ENCODE results near the gene HRK. TPM values are rescaled to one million over a fixed set of nuclear protein-coding genes. Genes with fewer than 3 reads are reported as not detected.

Gene HRK
- total and polyA plus RNA-seq, 3 experiments from 2014 or later: not detected

- ChIA-PET CTCF (no interaction called here), POLR2A (no interaction called here)
- peaks cover 0 to 3% (median 0%) of the 10 kb centered on the region in 5 donors for H3K9me3 Mint-ChIP-seq
- H3K4me1 ChIP-seq (ENCODE audit: insufficient read depth, low read length): no peaks in the 10 kb centered on the region
- no peaks in the 10 kb centered on the region for H3K4me1 Mint-ChIP-seq
- H3K4me3 Mint-ChIP-seq: no peak overlapping the region
- no peaks in the 10 kb centered on the region for H3K9me3 ChIP-seq (ENCODE audit: low read length)
- H3K27ac ChIP-seq (ENCODE audit: low read depth, low read length): no peak overlapping the region
- no peaks in the 10 kb centered on the region for H3K27me3 Mint-ChIP-seq
- no peak overlapping the region for H3K27ac Mint-ChIP-seq
- no peak overlapping the region for H3K4me3 ChIP-seq (ENCODE audit: low read length)
- no peak for DNase-seq
- H3K36me3 ChIP-seq (ENCODE audit: insufficient read depth, low read length): no peaks in the 10 kb centered on the region
- no peaks in the 10 kb centered on the region for H3K27me3 ChIP-seq (ENCODE audit: insufficient read depth, low read length, poor library complexity, severe bottlenecking)
- peaks cover 0 to 9% (median 0%) of the 10 kb centered on the region in 3 donors for H3K36me3 Mint-ChIP-seq
Measured at GRCh38 chr12:116838365-116838764, 42.9 kb downstream of the HRK start.

GRCh38 chr12:116837097-116837496 is 44.1 kb downstream of the HRK start:
- no peak overlapping the region for H3K4me3 Mint-ChIP-seq
- ChIA-PET CTCF (no interaction called here), POLR2A (no interaction called here)

GRCh38 chr12:116835484-116835883 is 45.8 kb downstream of the HRK start:
- Mint-ChIP-seq H3K9me3 (peaks cover 0 to 3% (median 0%) of the 10 kb centered on the region in 5 donors), H3K36me3 (peaks cover 0 to 9% (median 0%) of the 10 kb centered on the region in 3 donors), H3K27ac (no peak overlapping the region), H3K4me3 (no peak overlapping the region), H3K27me3 (no peaks in the 10 kb centered on the region), H3K4me1 (no peaks in the 10 kb centered on the region)
- ChIA-PET POLR2A (no interaction called here), CTCF (no interaction called here)
- no peaks in the 10 kb centered on the region for H3K36me3 ChIP-seq (ENCODE audit: insufficient read depth, low read length)
- no peak overlapping the region for H3K4me3 ChIP-seq (ENCODE audit: low read length)
- DNase-seq: no peak
- no peaks in the 10 kb centered on the region for H3K4me1 ChIP-seq (ENCODE audit: insufficient read depth, low read length)
- H3K27me3 ChIP-seq (ENCODE audit: insufficient read depth, low read length, poor library complexity, severe bottlenecking): no peaks in the 10 kb centered on the region
- no peaks in the 10 kb centered on the region for H3K9me3 ChIP-seq (ENCODE audit: low read length)
- no peak overlapping the region for H3K27ac ChIP-seq (ENCODE audit: low read depth, low read length)

More at GRCh38 chr12:116837097-116837496, 44.1 kb downstream of the HRK start:
- H3K36me3 Mint-ChIP-seq: peaks cover 0 to 9% (median 0%) of the 10 kb centered on the region in 3 donors
- Histone ChIP-seq H3K27me3 (ENCODE audit: insufficient read depth, low read length, poor library complexity, severe bottlenecking) (no peaks in the 10 kb centered on the region), H3K36me3 (ENCODE audit: insufficient read depth, low read length) (no peaks in the 10 kb centered on the region), H3K4me1 (ENCODE audit: insufficient read depth, low read length) (no peaks in the 10 kb centered on the region), H3K4me3 (ENCODE audit: low read length) (no peak overlapping the region), H3K27ac (ENCODE audit: low read depth, low read length) (no peak overlapping the region), H3K9me3 (ENCODE audit: low read length) (no peaks in the 10 kb centered on the region)
- no peaks in the 10 kb centered on the region for H3K4me1 Mint-ChIP-seq
- H3K27me3 Mint-ChIP-seq: no peaks in the 10 kb centered on the region
- no peak overlapping the region for H3K27ac Mint-ChIP-seq
- peaks cover 0 to 3% (median 0%) of the 10 kb centered on the region in 5 donors for H3K9me3 Mint-ChIP-seq
- no peak for DNase-seq

GRCh38 chr12:116833474-116833873 is 47.8 kb downstream of the HRK start:
- no peak overlapping the region for H3K4me3 Mint-ChIP-seq
- DNase-seq: no peak
- Histone ChIP-seq H3K9me3 (ENCODE audit: low read length) (no peaks in the 10 kb centered on the region), H3K4me1 (ENCODE audit: insufficient read depth, low read length) (no peaks in the 10 kb centered on the region), H3K27me3 (ENCODE audit: insufficient read depth, low read length, poor library complexity, severe bottlenecking) (no peaks in the 10 kb centered on the region), H3K4me3 (ENCODE audit: low read length) (no peak overlapping the region), H3K27ac (ENCODE audit: low read depth, low read length) (no peak overlapping the region), H3K36me3 (ENCODE audit: insufficient read depth, low read length) (no peaks in the 10 kb centered on the region)
- no peak overlapping the region for H3K27ac Mint-ChIP-seq
- CTCF ChIA-PET: no interaction called here
- H3K9me3 Mint-ChIP-seq: peaks cover 0 to 3% (median 0%) of the 10 kb centered on the region in 5 donors
- H3K36me3 Mint-ChIP-seq: peaks cover 0 to 9% (median 0%) of the 10 kb centered on the region in 3 donors
- no peaks in the 10 kb centered on the region for H3K4me1 Mint-ChIP-seq
- POLR2A ChIA-PET: no interaction called here
- no peaks in the 10 kb centered on the region for H3K27me3 Mint-ChIP-seq

- POLR2A ChIA-PET: no interaction called here
- Histone ChIP-seq H3K27me3 (ENCODE audit: insufficient read depth, low read length, poor library complexity, severe bottlenecking) (no peaks in the 10 kb centered on the region), H3K4me3 (ENCODE audit: low read length) (no peak overlapping the region), H3K36me3 (ENCODE audit: insufficient read depth, low read length) (no peaks in the 10 kb centered on the region), H3K4me1 (ENCODE audit: insufficient read depth, low read length) (no peaks in the 10 kb centered on the region), H3K9me3 (ENCODE audit: low read length) (no peaks in the 10 kb centered on the region), H3K27ac (ENCODE audit: low read depth, low read length) (no peak overlapping the region)
- CTCF ChIA-PET: no interaction called here
- Mint-ChIP-seq H3K27ac (peak overlapping the region in 1 of 8 donors; percentile 6), H3K9me3 (peaks cover 0 to 3% (median 0%) of the 10 kb centered on the region in 5 donors), H3K4me3 (no peak overlapping the region), H3K27me3 (no peaks in the 10 kb centered on the region), H3K4me1 (no peaks in the 10 kb centered on the region), H3K36me3 (peaks cover 0 to 9% (median 0%) of the 10 kb centered on the region in 3 donors)
- DNase-seq: no peak
Measured at GRCh38 chr12:116832353-116832752, 48.9 kb downstream of the HRK start.

DNA sequence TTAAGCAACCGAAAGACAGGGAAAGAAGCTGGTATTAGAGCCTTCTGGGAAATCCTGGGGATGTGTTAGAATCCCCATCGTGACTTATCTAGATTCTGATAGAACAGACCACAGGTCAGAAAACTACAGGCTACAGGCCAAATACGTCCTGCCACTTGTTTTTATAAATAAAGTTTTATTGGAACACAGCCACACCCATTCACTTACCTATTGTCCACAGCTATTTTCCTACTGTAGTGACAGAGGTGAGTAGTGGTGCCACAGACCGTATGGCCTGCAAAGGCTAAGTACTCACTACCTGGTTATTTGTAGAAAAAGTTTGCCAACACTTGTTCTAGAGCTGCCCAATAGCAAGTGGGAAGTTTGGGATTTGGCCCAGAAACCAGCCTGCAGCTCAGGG is 53.8 kb downstream of the HRK start:
- H3K27me3 ChIP-seq (ENCODE audit: insufficient read depth, low read length, poor library complexity, severe bottlenecking): no peaks in the 10 kb centered on the region
- Mint-ChIP-seq H3K27ac (no peak overlapping the region), H3K27me3 (peaks cover 0 to 8% of the 10 kb centered on the region in 2 donors), H3K4me3 (no peak overlapping the region), H3K9me3 (no peaks in the 10 kb centered on the region), H3K4me1 (no peaks in the 10 kb centered on the region), H3K36me3 (peaks cover 0 to 6% (median 0%) of the 10 kb centered on the region in 3 donors)
- ChIA-PET POLR2A (interaction anchor here (0.6 kb wide), 1 partner anchor 172 kb away, joined by 4 read pairs; no protein-coding TSS in a partner anchor), CTCF (no interaction called here)
- no peak overlapping the region for H3K4me3 ChIP-seq (ENCODE audit: low read length)
- H3K36me3 ChIP-seq (ENCODE audit: insufficient read depth, low read length): no peaks in the 10 kb centered on the region
- no peaks in the 10 kb centered on the region for H3K9me3 ChIP-seq (ENCODE audit: low read length)
- DNase-seq: no peak
- no peak overlapping the region for H3K27ac ChIP-seq (ENCODE audit: low read depth, low read length)
- H3K4me1 ChIP-seq (ENCODE audit: insufficient read depth, low read length): no peaks in the 10 kb centered on the region

GRCh38 chr12:116821291-116821690 is 60.0 kb downstream of the HRK start:
- H3K4me3 ChIP-seq (ENCODE audit: low read length): no peak overlapping the region
- no peak overlapping the region for H3K27ac ChIP-seq (ENCODE audit: low read depth, low read length)
- H3K4me1 ChIP-seq (ENCODE audit: insufficient read depth, low read length): peaks cover 19% of the 10 kb centered on the region
- no peaks in the 10 kb centered on the region for H3K9me3 ChIP-seq (ENCODE audit: low read length)
- POLR2A ChIA-PET: interaction anchor here (0.6 kb wide), 1 partner anchor 226 kb away, joined by 3 read pairs; no protein-coding TSS in a partner anchor
- DNase-seq: no peak
- no peaks in the 10 kb centered on the region for H3K9me3 Mint-ChIP-seq
- CTCF ChIA-PET: no interaction called here
- H3K36me3 Mint-ChIP-seq: peaks cover 0 to 6% (median 5%) of the 10 kb centered on the region in 3 donors
- H3K36me3 ChIP-seq (ENCODE audit: insufficient read depth, low read length): no peaks in the 10 kb centered on the region
- no peak overlapping the region for H3K4me3 Mint-ChIP-seq
- H3K4me1 Mint-ChIP-seq: peaks cover 19 to 26% (median 23%) of the 10 kb centered on the region in 3 donors
- peak overlapping the region in 2 of 8 donors; percentile 95 to 98 for H3K27ac Mint-ChIP-seq
- H3K27me3 ChIP-seq (ENCODE audit: insufficient read depth, low read length, poor library complexity, severe bottlenecking): no peaks in the 10 kb centered on the region
- H3K27me3 Mint-ChIP-seq: peaks cover 0 to 10% of the 10 kb centered on the region in 2 donors

GRCh38 chr12:116820064-116820656 is 61.1 kb downstream of the HRK start:
- no peaks in the 10 kb centered on the region for H3K9me3 Mint-ChIP-seq
- peaks cover 0 to 6% (median 0%) of the 10 kb centered on the region in 3 donors for H3K36me3 Mint-ChIP-seq
- DNase-seq: no peak
- H3K27ac Mint-ChIP-seq: peak overlapping the region; percentile 44 to 100 (median 97)
- no peaks in the 10 kb centered on the region for H3K9me3 ChIP-seq (ENCODE audit: low read length)
- H3K27me3 Mint-ChIP-seq: peaks cover 0 to 10% of the 10 kb centered on the region in 2 donors
- no peaks in the 10 kb centered on the region for H3K27me3 ChIP-seq (ENCODE audit: insufficient read depth, low read length, poor library complexity, severe bottlenecking)
- peak overlapping the region; percentile 95 for H3K27ac ChIP-seq (ENCODE audit: low read depth, low read length)
- POLR2A ChIA-PET: no interaction called here
- peaks cover 19% of the 10 kb centered on the region for H3K4me1 ChIP-seq (ENCODE audit: insufficient read depth, low read length)
- peaks cover 19 to 26% (median 23%) of the 10 kb centered on the region in 3 donors for H3K4me1 Mint-ChIP-seq
- H3K36me3 ChIP-seq (ENCODE audit: insufficient read depth, low read length): no peaks in the 10 kb centered on the region
- CTCF ChIA-PET: interaction anchor here (0.6 kb wide), 1 partner anchor 256 kb away, joined by 3 read pairs; no protein-coding TSS in a partner anchor
- H3K4me3 Mint-ChIP-seq: peak overlapping the region; percentile 31 to 94 (median 69)
- H3K4me3 ChIP-seq (ENCODE audit: low read length): no peak overlapping the region
